IMR-90 (cell line): ENCODE results near the gene RASAL1. TPM values are rescaled to one million over a fixed set of nuclear protein-coding genes. Genes with fewer than 3 reads are reported as not detected.

ENCODE experiments used
- ATAC-seq: fragments of 200-7000 bp; cut with Tn5 transposase; 2 replicates; pipeline ENCODE4 v1.9.1; 2020; ENCODE audit warnings: low read depth, mild to moderate bottlenecking, moderate library complexity
- BruUV-seq: library from RNA; stranded (reverse); fragments of 400-500 nt; replicated peaks from 2 replicates; lab custom pipeline; 2021; lab: Mats Ljungman, UMichigan
- CTCF ChIA-PET: fragments of 300-600 bp; formaldehyde crosslinking; extraction: SDS; loops from one replicate; lab custom pipeline; 2021; ENCODE audit warnings: antibody characterized with exemption; lab: Yijun Ruan, JAX
- POLR2A ChIA-PET: fragments of 300-600 bp; sonication (Branson Sonifier 250); formaldehyde crosslinking; loops from one replicate; lab custom pipeline; 2022; ENCODE audit warnings: antibody characterized with exemption; ENCODE audit not compliant: unreplicated experiment; lab: Charles Lee
- DNase-seq: peaks from one replicate; pipeline ENCODE4 v3.0.0; 2013
- H2AFZ ChIP-seq: replicated peaks from 2 replicates; pipeline ENCODE3; 2013; ENCODE audit warnings: low read length, mild to moderate bottlenecking; ENCODE audit not compliant: poor library complexity
- H2AK5ac ChIP-seq: 2 replicates; pipeline ENCODE4 v1.6.1; 2013; ENCODE audit warnings: low read depth, low read length, inconsistent platforms
- H2AK9ac ChIP-seq: replicated peaks from 2 replicates; pipeline ENCODE3; 2013; ENCODE audit warnings: mild to moderate bottlenecking, low read depth, low read length, moderate library complexity; ENCODE audit not compliant: poor library complexity
- H2BK120ac ChIP-seq: 2 replicates; pipeline ENCODE4 v1.6.1; 2013; ENCODE audit warnings: low read depth, low read length, inconsistent platforms
- H2BK15ac ChIP-seq: 3 replicates; pipeline ENCODE4 v1.6.1; 2013; ENCODE audit warnings: low read depth, low read length, inconsistent platforms
- H2BK20ac ChIP-seq: 2 replicates; pipeline ENCODE4 v1.6.1; 2013; ENCODE audit warnings: low read depth, mild to moderate bottlenecking, inconsistent platforms, low read length, moderate library complexity
- H2BK5ac ChIP-seq: 2 replicates; pipeline ENCODE4 v1.6.1; 2013; ENCODE audit warnings: mild to moderate bottlenecking, low read depth, low read length, inconsistent platforms; ENCODE audit not compliant: poor library complexity, severe bottlenecking
- H3K14ac ChIP-seq: replicated peaks from 2 replicates; pipeline ENCODE4 v1.6.1; 2013; ENCODE audit warnings: low read depth, low read length, inconsistent platforms
- H3K18ac ChIP-seq: 2 replicates; pipeline ENCODE4 v1.6.1; 2013; ENCODE audit warnings: low read depth, low read length, control low read depth
- H3K23ac ChIP-seq: 2 replicates; pipeline ENCODE4 v1.6.1; 2013; ENCODE audit warnings: low read depth, low read length, inconsistent platforms
- H3K27ac ChIP-seq: 2 replicates; pipeline ENCODE4 v1.5.1; 2013; ENCODE audit warnings: mild to moderate bottlenecking, control low read depth, low read length; ENCODE audit not compliant: insufficient read depth
- H3K27me3 ChIP-seq: 2 replicates; pipeline ENCODE4 v1.6.1; 2013; ENCODE audit warnings: low read length; ENCODE audit not compliant: control insufficient read depth, insufficient read depth
- H3K36me3 ChIP-seq: 2 replicates; pipeline ENCODE4 v1.6.1; 2013; ENCODE audit warnings: low read length, mixed read lengths; ENCODE audit not compliant: control insufficient read depth, insufficient read depth
- H3K4ac ChIP-seq: 2 replicates; pipeline ENCODE4 v1.6.1; 2013; ENCODE audit warnings: low read depth, low read length, inconsistent platforms
- H3K4me1 ChIP-seq: 2 replicates; pipeline ENCODE4 v1.6.1; 2013; ENCODE audit warnings: low read length, mixed read lengths; ENCODE audit not compliant: control insufficient read depth, insufficient read depth
- H3K4me2 ChIP-seq: 2 replicates; pipeline ENCODE4 v1.6.1; 2013; ENCODE audit warnings: low read depth, mild to moderate bottlenecking, control low read depth, low read length, moderate library complexity
- H3K4me3 ChIP-seq: 2 replicates; pipeline ENCODE4 v1.5.1; 2013; ENCODE audit warnings: low read depth, mild to moderate bottlenecking, control low read depth, low read length, moderate library complexity; ENCODE audit not compliant: insufficient read depth
- H3K56ac ChIP-seq: 2 replicates; pipeline ENCODE4 v1.6.1; 2013; ENCODE audit warnings: low read length, inconsistent platforms; ENCODE audit not compliant: insufficient read depth; ENCODE audit errors: extremely low read depth
- H3K79me1 ChIP-seq, 2 experiments: 2 replicates each; pipeline ENCODE4 v1.6.1; 2013; ENCODE audit warnings: low read length in 2 of 2, inconsistent platforms in 1 of 2, low read depth in 1 of 2
- H3K9ac ChIP-seq: 2 replicates; pipeline ENCODE4 v1.6.1; 2013; ENCODE audit warnings: low read depth, low read length, control low read depth
- H3K9me1 ChIP-seq: 2 replicates; pipeline ENCODE4 v1.6.1; 2013; ENCODE audit warnings: low read length, inconsistent platforms; ENCODE audit not compliant: insufficient read depth
- H3K9me3 ChIP-seq: 2 replicates; pipeline ENCODE4 v1.6.1; 2013; ENCODE audit warnings: low read length; ENCODE audit not compliant: control insufficient read depth, insufficient read depth
- H4K20me1 ChIP-seq: 2 replicates; pipeline ENCODE4 v1.6.1; 2013; ENCODE audit warnings: low read length, inconsistent platforms; ENCODE audit not compliant: insufficient read depth
- H4K5ac ChIP-seq: 2 replicates; pipeline ENCODE4 v1.6.1; 2013; ENCODE audit warnings: mild to moderate bottlenecking, low read depth, low read length, control low read depth
- H4K8ac ChIP-seq, 2 experiments: 2 replicates each; pipeline ENCODE4 v1.6.1; 2013; ENCODE audit warnings: low read depth in 2 of 2, low read length in 2 of 2, control low read depth in 1 of 2, inconsistent platforms in 1 of 2
- H4K91ac ChIP-seq: 2 replicates; pipeline ENCODE4 v1.6.1; 2013; ENCODE audit warnings: low read depth, low read length, inconsistent platforms; ENCODE audit not compliant: insufficient read depth
- MAZ ChIP-seq: IDR thresholded peaks from 2 replicates; pipeline ENCODE4 v1.6.1; 2012; ENCODE audit warnings: low read depth, mild to moderate bottlenecking, low read length, improper control_type of control experiment, moderate library complexity, borderline replicate concordance
- NFE2L2 ChIP-seq: fragments of 150-350 bp; IDR thresholded peaks from 2 replicates; pipeline ENCODE4 v1.6.1; 2016; ENCODE audit warnings: low read depth, mild to moderate bottlenecking, low read length
- POLR2A ChIP-seq: IDR thresholded peaks from 2 replicates; pipeline ENCODE4 v1.6.1; 2012; ENCODE audit warnings: mild to moderate bottlenecking, low read depth, low read length
- WGBS, 2 experiments: methylation state at CpG; one replicate each; pipeline versions ENCODE4 v1.1.5 to v1.1.7; 2013; ENCODE audit warnings: missing lambda C conversion rate in 2 of 2; ENCODE audit not compliant: insufficient read length in 1 of 2; ENCODE audit errors: extremely low coverage in 2 of 2; 5-methylcytosine and 5-hydroxymethylcytosine counted together
- dilution Hi-C: fragments of 300-500 bp; cut with HindIII; formaldehyde crosslinking; loops from one replicate; pipeline ENCODE4 v1.14.3; 2018; ENCODE audit warnings: low sequenced_read_pairs; ENCODE audit not compliant: unreplicated experiment
- in situ Hi-C: fragments of 300-500 bp; cut with MboI; formaldehyde crosslinking; loops from 3 replicates; pipeline ENCODE4 v1.14.3; 2019; ENCODE audit warnings: low sequenced_read_pairs, inconsistent platforms, mixed read lengths
- intact Hi-C: fragments of 100-400 bp; cut with micrococcal nuclease; formaldehyde crosslinking; loops from 2 replicates; pipeline ENCODE4 v1.10.0; 2022
- polyA plus RNA-seq, 3 experiments: library from polyadenylated mRNA; depleted of rRNA; stranded (reverse); fragments of >200 nt; gene quantifications; 2 replicates each; pipeline ENCODE4 v1.2.3, GENCODE V29; 2012; ENCODE audit warnings: low replicate concordance in 1 of 3
- total RNA-seq: library from RNA; depleted of rRNA; stranded (reverse); fragments of >200 nt; gene quantifications from 2 replicates; pipeline ENCODE4 v1.2.3, GENCODE V29; 2012
- TF ChIP-seq, protein P1 (sequence below): fragments of 150-350 bp; IDR thresholded peaks from 2 replicates; pipeline ENCODE4 v1.6.1; 2017; ENCODE audit warnings: mild to moderate bottlenecking, antibody characterized with exemption, low read length, low read depth

Gene RASAL1
- total and polyA plus RNA-seq, 2 of the 4 experiments (the other 2 are of a cell fraction): not detected

DNA sequence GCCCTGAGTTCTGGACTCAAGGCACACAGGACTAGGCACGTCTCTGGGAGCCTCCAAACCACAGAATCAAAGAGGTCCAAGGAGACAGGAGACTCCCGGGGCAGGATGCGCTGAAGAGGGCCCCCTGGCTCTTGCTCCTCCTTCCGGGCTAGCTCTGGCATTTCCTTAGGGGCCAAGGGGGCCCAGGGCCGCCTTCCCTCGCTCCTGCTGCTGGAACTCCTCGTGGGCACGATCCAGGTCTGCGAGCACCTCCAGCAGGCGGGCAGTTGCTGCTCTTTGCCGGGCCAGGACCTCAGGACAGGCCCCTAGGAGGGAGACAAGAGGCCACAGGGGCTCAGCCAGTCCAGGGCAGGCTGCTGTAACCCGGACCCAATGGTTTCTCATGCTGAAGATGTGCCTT, 35.8 kb downstream of the RASAL1 start:
- Histone ChIP-seq H3K27me3 (peaks cover 5% of the 10 kb centered on the region; the same call in 1 of the 2 replicates), H4K5ac (no peak overlapping the region), H2BK5ac (no peak overlapping the region), H3K79me1 (no peaks in the 10 kb centered on the region), H3K4me3 (no peak overlapping the region), H3K9me1 (no peaks in the 10 kb centered on the region), H4K20me1 (no peaks in the 10 kb centered on the region), H2BK20ac (no peak overlapping the region), H2AK9ac (no peak overlapping the region), H2AK5ac (no peak overlapping the region), H3K9ac (no peak overlapping the region), H3K18ac (no peak overlapping the region), H2BK120ac (no peak overlapping the region), H2AFZ (no peak overlapping the region), H3K23ac (no peak overlapping the region), H3K27ac (no peak overlapping the region), H3K36me3 (no peaks in the 10 kb centered on the region), H3K56ac (no peak overlapping the region), H4K8ac (no peak overlapping the region), H2BK15ac (no peak overlapping the region), H4K91ac (no peak overlapping the region), H3K4ac (no peak overlapping the region), H3K14ac (no peak overlapping the region), H3K9me3 (no peaks in the 10 kb centered on the region), H3K4me1 (no peaks in the 10 kb centered on the region), H3K4me2 (no peak overlapping the region)
- TF ChIP-seq MAZ: no peak
- TF ChIP-seq, protein P1, sequence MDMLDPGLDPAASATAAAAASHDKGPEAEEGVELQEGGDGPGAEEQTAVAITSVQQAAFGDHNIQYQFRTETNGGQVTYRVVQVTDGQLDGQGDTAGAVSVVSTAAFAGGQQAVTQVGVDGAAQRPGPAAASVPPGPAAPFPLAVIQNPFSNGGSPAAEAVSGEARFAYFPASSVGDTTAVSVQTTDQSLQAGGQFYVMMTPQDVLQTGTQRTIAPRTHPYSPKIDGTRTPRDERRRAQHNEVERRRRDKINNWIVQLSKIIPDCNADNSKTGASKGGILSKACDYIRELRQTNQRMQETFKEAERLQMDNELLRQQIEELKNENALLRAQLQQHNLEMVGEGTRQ: no peak
- TF ChIP-seq POLR2A: no peak
- no peak for TF ChIP-seq NFE2L2
- CTCF ChIA-PET: no interaction called here
- DNase-seq (no peak), ATAC-seq (no peak)
- in situ Hi-C loops: no loop called here
- dilution Hi-C loops: no loop called here
- intact Hi-C loops: no loop called here
- BruUV-seq: no TSS peak
- WGBS, 2 experiments: no CpG with 5 or more reads among the region's 12 CpGs
- POLR2A ChIA-PET: no interaction called here
